ENCODE results near the gene LRMDA.

LRMDA gene

DNA sequence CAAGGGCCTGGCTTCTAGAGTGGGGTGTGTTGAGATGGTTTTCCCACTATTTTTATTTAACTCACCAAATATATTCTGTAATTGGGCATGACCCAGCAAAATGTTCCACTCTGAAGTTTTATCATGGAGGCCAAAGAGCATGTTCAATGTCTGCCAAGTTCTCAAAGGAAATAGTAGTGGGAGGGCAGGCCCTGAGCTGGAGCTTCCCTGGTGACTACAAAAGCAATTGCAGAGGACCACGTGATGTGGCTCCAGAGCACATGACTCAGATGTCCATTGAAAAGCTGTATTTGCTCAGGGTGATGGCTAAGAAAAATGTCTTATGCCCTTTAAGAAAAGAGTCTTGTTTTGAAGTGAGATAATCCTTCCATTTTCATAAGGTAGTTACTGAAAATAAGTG is 1024.8 kb downstream of the LRMDA start:
- TF ChIP-seq, protein P1, sequence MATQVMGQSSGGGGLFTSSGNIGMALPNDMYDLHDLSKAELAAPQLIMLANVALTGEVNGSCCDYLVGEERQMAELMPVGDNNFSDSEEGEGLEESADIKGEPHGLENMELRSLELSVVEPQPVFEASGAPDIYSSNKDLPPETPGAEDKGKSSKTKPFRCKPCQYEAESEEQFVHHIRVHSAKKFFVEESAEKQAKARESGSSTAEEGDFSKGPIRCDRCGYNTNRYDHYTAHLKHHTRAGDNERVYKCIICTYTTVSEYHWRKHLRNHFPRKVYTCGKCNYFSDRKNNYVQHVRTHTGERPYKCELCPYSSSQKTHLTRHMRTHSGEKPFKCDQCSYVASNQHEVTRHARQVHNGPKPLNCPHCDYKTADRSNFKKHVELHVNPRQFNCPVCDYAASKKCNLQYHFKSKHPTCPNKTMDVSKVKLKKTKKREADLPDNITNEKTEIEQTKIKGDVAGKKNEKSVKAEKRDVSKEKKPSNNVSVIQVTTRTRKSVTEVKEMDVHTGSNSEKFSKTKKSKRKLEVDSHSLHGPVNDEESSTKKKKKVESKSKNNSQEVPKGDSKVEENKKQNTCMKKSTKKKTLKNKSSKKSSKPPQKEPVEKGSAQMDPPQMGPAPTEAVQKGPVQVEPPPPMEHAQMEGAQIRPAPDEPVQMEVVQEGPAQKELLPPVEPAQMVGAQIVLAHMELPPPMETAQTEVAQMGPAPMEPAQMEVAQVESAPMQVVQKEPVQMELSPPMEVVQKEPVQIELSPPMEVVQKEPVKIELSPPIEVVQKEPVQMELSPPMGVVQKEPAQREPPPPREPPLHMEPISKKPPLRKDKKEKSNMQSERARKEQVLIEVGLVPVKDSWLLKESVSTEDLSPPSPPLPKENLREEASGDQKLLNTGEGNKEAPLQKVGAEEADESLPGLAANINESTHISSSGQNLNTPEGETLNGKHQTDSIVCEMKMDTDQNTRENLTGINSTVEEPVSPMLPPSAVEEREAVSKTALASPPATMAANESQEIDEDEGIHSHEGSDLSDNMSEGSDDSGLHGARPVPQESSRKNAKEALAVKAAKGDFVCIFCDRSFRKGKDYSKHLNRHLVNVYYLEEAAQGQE (IDR thresholded peaks at IDR 0.05; ENCODE audit: low read depth) = no peak
- TF ChIP-seq FOXM1 (IDR thresholded peaks at IDR 0.05; ENCODE audit: borderline replicate concordance, low read depth) (no peak), ZBTB7A (IDR thresholded peaks at IDR 0.05; ENCODE audit: low read depth) (no peak), TEAD4 (IDR thresholded peaks at IDR 0.05) (no peak), EGR1 (IDR thresholded peaks at IDR 0.05) (no peak), RAD21 (IDR thresholded peaks at IDR 0.05; ENCODE audit: low read depth) (no peak), CEBPB (IDR thresholded peaks at IDR 0.05) (no peak), EP300 (IDR thresholded peaks at IDR 0.05; ENCODE audit: borderline replicate concordance) (no peak)
- TF ChIP-seq, protein P2, sequence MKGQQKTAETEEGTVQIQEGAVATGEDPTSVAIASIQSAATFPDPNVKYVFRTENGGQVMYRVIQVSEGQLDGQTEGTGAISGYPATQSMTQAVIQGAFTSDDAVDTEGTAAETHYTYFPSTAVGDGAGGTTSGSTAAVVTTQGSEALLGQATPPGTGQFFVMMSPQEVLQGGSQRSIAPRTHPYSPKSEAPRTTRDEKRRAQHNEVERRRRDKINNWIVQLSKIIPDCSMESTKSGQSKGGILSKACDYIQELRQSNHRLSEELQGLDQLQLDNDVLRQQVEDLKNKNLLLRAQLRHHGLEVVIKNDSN (IDR thresholded peaks at IDR 0.05) = no peak

- TF ChIP-seq, protein P2 (IDR thresholded peaks at IDR 0.05) = no peak
- TF ChIP-seq, protein P1 (IDR thresholded peaks at IDR 0.05; ENCODE audit: low read depth) = no peak
- TF ChIP-seq CREB1 (IDR thresholded peaks at IDR 0.05; ENCODE audit: low read depth) = no peak
- TF ChIP-seq TCF12 (IDR thresholded peaks at IDR 0.05; ENCODE audit: low read depth) = no peak
- no peak for TF ChIP-seq TAF1 (IDR thresholded peaks at IDR 0.05; ENCODE audit: low read depth)
- no peak for TF ChIP-seq FOXM1 (IDR thresholded peaks at IDR 0.05; ENCODE audit: borderline replicate concordance, low read depth)
Measured at GRCh38 chr10:76459016-76459730, 1027.7 kb downstream of the LRMDA start.

- TF ChIP-seq EP300 (IDR thresholded peaks at IDR 0.05; ENCODE audit: borderline replicate concordance) (no peak), YY1 (IDR thresholded peaks at IDR 0.05; ENCODE audit: low read depth) (no peak), CREB1 (IDR thresholded peaks at IDR 0.05; ENCODE audit: low read depth) (no peak), TAF1 (IDR thresholded peaks at IDR 0.05; ENCODE audit: low read depth) (no peak), TEAD4 (IDR thresholded peaks at IDR 0.05) (no peak), CEBPB (IDR thresholded peaks at IDR 0.05) (no peak), ZBTB7A (IDR thresholded peaks at IDR 0.05; ENCODE audit: low read depth) (no peak), FOXM1 (IDR thresholded peaks at IDR 0.05; ENCODE audit: borderline replicate concordance, low read depth) (no peak), RAD21 (IDR thresholded peaks at IDR 0.05; ENCODE audit: low read depth) (no peak), EGR1 (IDR thresholded peaks at IDR 0.05) (no peak), TCF12 (IDR thresholded peaks at IDR 0.05; ENCODE audit: low read depth) (no peak), NFIC (IDR thresholded peaks at IDR 0.05) (no peak)
- TF ChIP-seq, protein P1 (IDR thresholded peaks at IDR 0.05; ENCODE audit: low read depth) = no peak
- TF ChIP-seq, protein P2 (IDR thresholded peaks at IDR 0.05) = no peak
- TF ChIP-seq, protein P3, sequence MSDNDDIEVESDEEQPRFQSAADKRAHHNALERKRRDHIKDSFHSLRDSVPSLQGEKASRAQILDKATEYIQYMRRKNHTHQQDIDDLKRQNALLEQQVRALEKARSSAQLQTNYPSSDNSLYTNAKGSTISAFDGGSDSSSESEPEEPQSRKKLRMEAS (IDR thresholded peaks at IDR 0.05) = no peak
Measured at GRCh38 chr10:76461024-76461423, 1029.6 kb downstream of the LRMDA start.

GRCh38 chr10:76463111-76463510 is 1031.7 kb downstream of the LRMDA start:
- TF ChIP-seq TCF12 (IDR thresholded peaks at IDR 0.05; ENCODE audit: low read depth) (no peak), FOXM1 (IDR thresholded peaks at IDR 0.05; ENCODE audit: borderline replicate concordance, low read depth) (no peak)
- TF ChIP-seq, protein P3 (IDR thresholded peaks at IDR 0.05) = no peak

Data from Ishikawa (cell line).